EH (cell line): ENCODE data around the gene MTSS2.

Experiments used
- DNase-seq: peaks from one replicate; pipeline ENCODE4 v3.0.0-alpha.2; 2015; ENCODE audit warnings: low read depth

The MTSS2 gene

DNA sequence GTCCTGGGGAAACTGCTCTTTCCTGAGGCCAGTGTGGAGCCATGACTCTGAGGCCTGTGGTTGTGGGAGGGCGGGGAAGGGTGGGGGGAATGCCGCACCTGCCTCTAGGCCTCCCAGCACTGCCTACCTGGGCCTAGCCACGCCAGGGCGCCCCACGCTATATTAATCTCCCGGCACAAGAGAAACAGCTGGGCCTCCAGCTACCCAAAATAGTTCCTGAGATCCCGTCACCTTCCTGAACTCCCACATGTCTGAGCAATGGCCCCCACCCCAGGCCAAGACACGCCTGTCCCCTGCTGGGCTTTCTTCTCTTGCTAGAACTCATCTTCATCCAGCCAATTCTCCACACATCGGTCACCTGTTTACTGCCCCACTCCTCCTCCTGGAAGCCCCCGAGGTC lies 13.0 kb upstream of the MTSS2 start:
- no peak for DNase-seq

DNA sequence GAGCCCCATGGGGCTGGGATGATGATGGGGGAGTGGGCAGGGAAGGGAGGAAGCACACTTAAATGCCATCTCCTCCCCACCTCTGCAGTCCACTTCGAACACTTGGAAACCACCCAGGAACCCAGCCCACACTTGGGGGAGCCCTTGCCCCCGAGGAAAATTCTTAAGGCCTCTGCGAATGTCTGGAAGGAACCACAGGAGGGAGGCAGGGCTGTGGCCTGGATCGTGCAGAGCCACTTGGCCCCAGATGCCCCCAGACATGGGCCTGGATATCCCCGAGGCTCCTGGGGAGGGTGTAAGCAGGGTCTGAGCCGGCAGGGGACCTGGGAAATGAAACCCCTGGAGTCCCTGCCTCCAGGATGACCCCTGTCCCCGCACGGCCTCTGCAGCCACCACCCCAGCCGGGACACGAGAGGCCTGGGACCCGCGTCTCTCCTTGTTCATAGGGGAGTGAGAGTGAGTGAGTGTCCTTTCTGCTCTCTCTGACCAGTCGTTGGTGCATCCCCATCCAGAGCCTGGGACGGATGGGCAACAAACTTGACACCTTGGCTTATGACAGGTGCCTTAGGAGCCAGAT lies 11.8 kb upstream of the MTSS2 start:
- peak; percentile 86 for DNase-seq

DNA sequence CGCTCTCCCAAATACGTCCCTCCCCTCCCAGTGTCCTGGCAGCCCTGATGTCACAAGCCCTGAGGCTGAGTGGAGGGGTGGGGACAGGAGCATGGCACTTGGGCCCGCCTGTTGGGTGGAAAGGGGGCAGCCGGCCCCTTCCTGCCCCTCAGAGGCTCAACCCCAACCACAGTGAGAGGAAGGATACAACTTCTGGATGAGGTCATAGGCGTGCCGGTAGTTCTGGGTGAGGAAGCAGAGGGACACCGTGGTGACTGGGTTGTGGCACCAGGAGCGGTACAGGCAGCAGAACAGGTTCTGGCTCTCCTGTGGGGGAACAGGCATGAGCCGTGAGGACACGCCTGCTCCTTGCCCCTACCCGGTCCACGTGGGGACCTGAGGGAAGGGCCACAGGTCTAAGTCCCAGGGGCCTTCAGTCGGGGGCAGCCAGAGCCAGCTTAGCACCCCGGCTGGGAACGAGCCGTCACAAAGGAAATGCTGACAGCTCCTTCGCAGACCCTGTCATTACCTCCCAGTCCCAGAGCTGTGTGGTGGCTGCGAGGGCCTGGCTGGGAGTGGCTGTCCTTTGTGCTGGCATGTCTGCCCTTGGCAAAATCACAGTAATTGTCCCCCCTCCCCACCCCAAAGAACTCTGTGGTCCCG lies 11.2 kb upstream of the MTSS2 start:
- DNase-seq = peak; percentile 31

DNA sequence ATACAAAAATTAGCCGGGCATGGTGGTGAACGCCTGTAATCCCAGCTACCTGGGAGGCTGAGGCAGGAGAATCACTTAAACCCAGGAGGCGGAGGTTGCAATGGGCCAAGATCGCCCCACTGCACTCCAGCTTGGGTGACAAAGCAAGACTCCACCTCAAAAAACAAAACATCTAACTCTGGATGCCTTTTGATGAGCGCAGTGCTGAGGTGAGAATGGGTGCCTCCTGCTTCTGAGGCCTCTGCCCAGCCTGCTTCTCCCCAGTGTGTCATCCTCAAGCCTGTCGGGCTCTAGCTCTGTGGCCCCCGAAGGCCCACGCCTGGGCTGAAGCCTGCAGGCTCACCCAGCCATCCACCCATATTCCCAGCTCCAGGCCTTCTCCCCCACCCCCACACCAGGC lies 10.5 kb upstream of the MTSS2 start:
- no peak for DNase-seq

DNA sequence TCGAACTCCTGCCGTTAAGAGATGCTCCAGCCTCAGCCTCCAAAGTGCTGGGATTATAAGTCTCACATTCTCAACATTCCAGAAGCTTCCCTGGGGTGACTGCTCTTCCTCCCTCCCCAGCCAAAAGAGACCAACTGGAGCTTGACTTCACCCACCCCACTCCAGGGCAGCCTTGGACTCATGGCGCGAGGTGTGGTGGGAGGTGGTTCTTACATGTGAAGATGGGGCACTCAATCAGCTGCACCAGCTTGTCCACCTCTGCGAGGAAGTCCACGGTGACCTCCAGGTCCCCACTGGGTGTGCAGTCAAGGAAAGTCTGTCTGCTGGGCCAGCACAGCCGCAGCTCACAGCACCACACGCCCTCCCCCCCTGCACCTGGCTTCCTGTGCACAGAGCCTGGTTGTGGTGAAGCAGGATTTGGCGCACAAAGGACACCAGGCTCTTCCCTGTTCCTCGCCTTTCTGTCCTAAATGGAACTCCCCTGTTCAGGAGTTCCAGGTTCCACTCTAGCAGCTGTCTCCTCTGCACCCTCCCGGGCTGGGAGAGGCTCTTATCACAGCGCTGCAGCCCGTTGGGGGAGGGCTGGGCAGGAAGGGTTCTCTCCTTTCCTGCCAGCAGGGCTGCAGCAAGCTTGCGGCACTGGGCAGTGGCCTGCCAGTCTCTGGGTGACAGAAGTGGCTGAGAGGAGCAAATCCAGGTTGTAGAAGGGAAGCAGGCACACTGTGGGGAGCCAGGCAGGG lies 9.6 kb upstream of the MTSS2 start:
- DNase-seq = peak; percentile 64

DNA sequence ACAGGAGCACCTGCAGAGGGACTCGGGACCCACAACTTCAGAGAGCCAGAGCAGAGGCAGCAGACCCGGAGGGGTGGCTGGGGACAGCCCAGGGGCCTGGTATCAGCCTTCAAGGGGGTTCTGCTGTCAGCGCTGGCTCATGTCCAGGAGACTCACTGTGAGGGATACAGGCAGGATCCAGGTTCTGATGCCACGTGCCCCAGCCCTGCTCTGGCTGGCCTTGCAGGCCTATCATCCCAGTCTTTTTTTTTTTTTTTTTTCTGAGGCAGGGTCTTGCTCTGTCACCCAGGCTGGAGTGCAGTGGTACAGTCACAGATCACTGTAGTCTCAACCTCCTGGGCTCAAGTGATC lies 9.0 kb upstream of the MTSS2 start:
- no peak for DNase-seq

DNA sequence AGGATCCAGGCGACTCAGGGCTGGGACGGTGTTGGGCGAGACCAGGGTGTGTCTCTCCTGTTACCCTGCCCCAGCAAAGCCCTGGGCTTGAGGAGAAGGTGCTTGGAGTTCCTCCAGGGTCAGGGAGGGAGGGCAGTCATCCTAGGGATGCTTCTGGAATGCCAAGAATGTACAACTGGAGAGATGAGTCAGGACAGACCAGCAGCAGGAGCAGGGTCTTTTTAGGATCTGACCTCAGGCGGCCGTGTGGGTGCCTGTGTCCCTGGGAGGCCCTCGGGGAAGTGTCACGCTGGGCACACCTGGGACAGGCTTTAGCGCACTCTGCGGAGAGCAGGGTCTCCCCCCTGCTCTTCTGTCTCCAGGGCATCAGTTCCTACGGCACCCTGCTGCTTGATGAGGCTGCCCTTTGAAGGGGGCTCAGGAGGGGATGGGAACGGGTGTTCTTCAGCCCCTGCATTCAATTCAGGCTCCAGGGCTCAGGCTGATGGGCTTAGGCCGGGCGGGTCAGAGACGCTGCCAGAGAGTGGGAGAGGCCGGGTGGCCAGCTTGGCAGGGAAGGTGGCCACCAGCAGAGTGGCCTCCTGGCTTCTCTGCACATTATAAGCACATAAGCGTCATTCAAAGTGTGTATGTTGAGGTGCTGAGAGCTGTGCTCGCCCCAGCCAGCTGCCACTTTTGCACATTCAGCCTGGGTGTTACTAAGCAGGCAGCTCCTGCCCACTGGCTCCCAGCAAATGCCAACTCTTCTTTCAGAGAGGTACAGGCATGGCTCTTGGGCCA lies 8.4 kb upstream of the MTSS2 start:
- DNase-seq = peak; percentile 97

DNA sequence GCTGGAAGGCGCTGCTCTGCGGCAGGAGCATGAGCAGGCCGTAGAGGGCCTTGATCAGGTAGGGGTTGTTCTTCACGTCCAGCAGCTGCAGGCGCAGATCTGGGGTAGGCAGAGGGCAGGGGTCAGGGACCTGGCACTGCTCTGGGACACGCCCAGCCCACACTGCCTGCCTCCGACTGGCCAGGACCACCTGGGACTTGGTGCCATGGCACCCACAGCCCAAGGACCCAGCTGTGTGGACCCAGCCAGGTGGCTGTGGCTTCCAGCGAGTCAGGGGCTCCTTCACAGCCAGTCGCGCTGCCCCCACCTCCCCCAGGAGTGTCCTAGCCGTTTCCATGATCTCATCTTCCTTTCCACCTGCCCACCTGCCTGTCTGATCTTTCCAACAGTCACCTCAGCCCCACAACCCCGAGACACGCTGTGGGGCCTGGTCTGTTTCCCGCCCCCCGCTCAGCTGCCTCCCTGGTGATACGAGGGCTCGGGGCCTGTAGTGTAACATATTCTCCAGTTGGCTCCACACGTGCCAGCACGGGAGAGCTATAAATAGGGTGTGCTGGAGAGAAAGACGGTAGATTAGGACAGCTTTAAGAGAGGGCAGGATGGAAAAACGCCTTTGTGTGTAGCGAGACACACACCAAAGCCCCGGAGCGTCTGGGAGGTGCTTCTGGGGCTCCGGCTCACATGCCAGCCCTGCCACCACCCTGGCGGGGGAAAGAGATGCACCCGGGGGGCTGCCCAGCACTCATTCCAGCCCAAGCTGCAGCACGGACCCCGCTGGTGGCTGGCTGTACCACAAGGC lies 7.2 kb upstream of the MTSS2 start:
- peak; percentile 76 for DNase-seq

DNA sequence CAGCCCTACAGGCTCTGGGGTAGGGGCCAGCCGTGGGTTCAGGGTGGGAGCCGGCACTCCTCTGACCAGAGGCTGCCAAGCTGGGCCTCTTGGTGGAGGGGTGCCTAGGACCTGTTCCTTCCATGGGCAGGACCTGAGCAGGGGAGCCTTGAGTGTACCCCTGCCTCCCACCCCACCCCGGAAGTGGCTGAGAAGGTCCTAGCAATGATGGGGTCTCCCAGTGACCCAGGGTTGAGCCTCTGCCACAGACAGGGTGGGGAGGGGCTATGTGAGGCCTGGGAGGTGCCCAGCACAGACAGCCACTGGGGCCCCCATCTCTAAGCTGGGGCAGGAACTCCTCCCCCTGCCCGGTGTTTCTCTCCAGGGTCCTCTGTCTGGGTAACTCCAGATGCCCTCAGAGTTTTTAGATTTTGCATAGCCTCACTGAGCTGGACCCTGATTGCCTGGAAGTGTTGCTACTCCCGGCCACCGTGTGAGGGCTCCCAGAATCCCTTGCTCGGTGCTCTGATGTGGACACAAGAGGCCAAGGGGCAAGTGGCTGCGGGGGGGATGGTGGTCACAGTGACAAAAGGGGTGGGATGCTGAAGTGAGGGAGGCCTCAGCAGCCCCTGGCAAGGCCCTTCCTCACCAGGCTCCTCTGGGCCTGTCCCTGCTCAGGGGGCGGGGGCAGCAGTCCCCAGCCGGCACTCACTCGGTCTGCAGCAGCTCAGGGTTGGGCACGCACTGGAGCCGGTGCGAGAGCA lies 6.4 kb upstream of the MTSS2 start:
- no peak for DNase-seq

DNA sequence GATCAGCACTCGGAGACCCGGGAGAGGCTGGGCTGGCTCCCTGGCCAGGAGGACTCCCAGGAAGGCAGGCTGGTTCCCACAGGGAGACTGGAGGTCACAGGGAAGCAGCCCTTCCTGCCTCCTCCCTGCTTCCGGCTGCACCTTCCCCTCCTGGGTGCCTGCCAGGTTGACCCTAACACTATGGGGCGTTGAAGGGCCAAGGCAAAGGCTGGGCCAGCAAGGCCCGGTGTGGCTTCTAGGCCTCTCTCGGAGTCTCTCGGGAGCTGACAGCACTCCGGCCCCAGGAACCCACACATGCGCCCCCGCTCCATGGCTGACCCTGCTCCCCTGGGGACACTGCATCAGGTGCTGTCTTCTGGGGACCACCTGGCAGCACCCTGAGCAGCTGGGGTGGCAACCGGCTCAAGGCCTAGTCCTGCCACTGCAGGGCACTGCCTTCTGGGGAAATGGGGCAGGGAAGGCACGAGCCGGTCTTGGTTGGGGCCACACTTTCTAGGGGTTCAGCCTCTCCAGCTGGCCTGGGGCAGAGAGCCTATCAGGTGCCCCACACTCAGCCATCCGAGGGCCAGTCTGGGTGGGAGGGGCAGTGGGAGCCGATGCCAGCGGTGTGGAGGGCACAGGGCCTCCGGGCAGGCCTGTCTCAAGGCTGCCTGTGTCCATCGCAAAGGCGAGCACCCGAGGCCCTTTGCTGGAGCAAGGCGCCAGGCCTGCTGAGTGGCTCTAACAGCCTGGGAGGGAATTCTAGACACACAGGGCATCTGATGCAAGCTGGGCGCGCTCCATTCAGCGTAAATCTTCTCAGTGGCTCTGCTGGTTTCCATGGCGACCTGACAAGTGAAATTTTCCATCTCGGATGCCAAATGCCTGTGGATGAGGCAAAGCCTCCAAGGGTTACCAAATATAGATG lies 5.6 kb upstream of the MTSS2 start:
- peak; percentile 100 for DNase-seq

DNA sequence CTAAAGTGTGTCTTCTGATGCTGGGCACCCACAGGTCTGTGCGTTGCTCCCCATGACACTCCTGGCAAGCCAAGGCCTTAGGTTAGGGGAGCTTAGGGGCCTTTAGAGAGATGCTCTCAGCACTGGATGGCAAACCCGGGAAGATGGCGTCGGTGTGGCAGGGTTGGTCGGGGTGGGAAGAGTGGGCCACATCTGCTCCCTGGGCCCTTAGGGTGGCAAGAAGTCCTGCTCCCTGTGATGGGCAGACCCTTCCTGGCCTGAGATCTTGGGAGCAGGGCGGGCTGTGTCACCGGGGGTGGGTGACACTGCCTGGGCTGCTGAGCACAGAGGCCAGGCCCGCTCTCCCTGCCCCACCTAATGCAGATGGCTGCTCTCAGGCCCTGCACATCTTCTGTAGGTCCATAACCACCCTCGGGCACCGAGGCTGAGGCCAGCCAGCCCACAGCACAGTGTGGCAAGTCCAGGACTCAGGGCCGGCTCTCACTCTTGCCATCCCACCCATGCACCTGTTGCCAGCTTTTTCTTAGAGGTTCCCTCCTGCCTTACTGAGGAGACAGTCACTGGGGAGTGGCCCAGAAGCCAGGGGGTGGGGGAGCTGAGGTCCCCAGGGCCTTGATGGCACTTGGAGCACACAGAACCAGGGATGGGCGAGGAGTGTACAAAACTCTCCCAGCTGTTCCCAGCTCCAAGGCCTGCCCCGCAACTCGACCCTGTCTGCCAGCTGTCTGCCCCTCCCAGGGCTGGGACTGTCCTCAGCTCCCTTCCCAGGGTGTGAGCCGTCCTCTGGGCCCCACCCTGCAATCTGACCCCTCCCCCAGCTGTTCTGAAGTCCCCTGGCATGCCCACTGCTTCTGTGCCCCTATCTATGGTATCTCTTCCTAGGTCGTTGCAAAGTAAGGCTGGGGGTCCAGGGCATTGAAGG lies 4.4 kb upstream of the MTSS2 start:
- DNase-seq = no peak

DNA sequence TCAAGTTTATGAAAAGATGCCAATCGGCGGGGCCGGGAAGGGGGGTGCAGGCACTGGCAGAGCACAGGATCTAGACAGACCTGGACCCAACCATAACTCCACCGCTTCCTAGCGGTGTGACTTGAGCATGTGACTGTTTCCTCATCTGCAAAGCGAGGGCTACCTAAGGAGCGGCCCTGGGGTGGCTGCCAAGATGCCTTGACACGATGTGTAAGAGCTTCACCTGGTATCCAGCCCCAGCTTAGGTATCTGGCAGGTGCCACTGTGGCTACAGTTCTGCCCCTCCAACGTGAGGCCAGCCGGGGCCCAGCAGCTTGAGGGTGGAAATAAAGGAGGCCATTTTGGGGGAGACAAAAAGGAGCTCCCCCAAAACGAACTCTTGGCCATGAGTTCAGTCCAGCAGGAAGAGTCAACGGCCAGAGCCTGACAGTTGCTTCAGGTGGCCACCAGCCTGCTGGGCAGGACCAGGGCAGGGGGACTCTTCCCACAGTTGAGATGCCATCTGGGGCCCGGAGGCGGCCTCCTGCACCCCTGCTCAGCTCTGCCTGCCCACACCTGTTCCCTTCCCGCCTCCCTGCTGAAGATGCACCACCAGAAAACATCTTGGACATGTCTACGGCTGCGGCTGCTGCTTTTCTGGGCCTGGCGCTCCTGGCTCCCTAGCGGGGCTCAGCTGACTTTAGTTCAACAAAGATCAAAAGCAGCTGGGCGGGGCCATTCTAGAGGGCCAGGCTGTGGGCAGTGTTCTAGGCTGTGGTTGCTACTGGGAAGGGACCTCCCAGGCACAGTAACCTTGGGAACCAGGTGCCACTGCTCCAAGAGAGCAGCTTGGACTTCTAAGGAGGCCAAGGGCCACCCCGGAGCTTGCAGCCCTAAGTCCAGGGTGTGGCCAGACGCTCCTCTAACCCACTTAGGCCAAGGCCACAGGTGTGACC lies 3.4 kb upstream of the MTSS2 start:
- no peak for DNase-seq

DNA sequence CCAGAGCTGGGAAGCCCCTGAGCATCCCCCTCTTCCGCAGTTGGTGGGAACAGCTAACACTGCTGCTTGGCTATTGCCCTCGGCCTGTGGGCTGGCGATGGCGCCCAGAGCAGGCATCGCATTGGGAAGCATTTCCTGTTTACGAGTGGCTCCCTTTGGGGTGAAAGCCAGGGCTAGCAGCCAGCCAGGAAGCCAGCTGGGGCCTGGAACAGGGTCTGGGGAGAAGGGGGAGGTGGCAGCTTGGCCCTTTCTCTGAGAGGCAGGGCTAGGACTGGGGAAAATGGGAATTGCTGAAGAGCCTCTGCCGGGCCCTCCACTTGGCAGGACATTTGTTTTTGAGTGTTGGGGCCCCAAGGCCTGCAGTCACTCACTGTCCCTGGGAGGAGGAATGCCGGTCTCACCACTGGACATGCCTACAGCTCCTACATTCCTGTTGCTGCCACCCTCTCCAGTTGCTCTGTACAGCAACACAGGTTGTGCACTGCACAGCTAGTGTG lies 2.4 kb upstream of the MTSS2 start:
- peak; percentile 82 for DNase-seq

DNA sequence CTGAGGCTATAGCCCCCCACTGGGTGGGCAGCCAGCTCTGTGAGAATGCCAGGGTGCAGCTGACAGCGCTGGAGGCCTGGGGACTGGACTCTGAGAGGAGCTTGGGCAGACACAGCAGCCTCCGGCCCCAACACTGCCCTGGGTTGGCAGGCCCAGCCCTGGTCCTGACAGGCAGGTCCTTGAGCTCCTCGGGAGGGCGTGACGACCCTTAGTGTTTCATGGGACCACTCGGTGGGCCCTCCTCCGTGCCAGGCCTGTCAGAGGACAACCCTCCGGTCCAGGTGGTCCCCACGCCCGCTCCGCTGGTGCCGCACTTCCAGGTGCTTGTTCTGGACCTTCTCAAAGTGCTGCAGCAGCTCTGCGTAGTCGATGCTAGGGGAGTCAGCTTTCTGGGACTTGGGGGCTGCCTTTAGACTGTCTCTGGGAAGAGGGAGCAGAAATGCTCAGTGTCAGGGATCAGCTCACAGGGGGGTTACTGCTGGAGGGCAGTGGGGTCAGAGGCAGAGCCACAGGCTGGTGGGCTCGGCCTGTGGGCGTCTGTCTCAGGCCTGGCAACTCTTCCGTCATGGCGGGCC lies 1.9 kb upstream of the MTSS2 start:
- DNase-seq = no peak

DNA sequence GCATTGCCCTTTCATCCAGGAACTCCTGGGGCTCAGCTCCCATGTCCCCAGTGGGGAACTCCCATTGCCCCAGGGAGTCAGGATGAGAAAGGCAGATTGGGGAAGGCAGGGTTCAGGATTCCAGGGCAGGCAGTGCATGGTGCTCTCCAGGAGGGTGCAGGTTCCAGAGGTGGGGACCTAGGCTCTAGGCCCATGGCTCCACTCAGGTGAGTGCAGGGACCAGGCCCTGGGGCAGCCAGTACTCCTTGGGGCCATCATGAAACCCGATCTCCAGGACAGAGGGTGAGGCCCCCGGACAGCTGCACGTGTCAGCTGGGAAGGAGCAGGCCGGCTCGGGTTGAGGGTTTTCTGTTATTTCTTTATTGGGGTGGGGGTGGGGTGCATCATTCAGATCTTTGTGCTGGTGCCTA lies 1.3 kb upstream of the MTSS2 start:
- DNase-seq = no peak

DNA sequence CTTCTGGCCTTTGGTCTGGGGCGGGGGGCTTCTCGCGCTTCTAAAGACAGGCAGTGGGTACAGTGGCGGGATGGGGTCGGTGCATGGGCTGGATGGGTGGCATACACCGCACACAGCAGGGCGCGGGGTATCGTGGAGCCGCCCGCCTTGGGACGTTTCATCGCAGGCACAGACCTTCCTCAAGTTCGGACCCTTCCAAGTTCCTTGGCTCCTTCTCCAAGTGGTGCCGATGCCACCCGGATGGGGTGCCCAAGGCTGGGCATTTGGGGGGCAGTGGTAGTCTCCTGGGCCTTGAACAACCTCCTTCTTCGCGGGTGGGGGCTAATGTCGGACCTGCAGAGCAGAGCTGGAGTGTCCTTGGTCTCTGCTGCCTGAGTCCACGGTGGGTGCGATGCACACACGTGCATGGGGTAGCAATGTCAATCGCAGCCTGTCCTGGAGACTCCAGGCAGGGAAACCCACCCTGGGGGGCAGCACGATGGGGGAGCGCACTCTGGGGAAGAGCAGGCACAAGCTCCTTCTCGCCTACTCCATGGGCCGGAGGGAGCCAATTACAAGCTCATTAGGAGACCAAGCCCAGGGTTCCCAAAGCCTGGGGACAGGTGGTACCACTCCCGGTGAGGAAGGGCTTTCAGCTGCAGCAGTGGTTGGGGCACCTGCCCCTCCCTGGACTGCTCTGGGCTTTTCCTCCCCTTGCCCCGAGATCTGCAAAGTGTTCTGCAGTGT lies 686 bp upstream of the MTSS2 start:
- no peak for DNase-seq
